Body of pancreas (tissue), 4 donors: Measurements from ENCODE around the gene HMX2. TPM values are rescaled to one million over a fixed set of nuclear protein-coding genes. Genes with fewer than 3 reads are reported as not detected.

Experiments
- ATAC-seq: fragments of 150-250 bp; one replicate; pipeline ENCODE4 v1.9.1; 2016
- DNase-seq, 4 donors: peaks; one replicate each; pipeline ENCODE4 v3.0.0-alpha.2; 2019
- H3K27ac ChIP-seq, 4 donors: fragments of 200-600 bp; sonication (generic); 1 replicate in 3 of 4; 2 replicates in 1 of 4; pipeline versions ENCODE4 v1.5.1 to v1.6.1; 2016 to 2019; ENCODE audit warnings: mild to moderate bottlenecking in 1 of 4, mixed read lengths in 1 of 4, moderate library complexity in 1 of 4
- H3K27me3 ChIP-seq, 2 donors: fragments of 200-600 bp; sonication (generic); one replicate each; pipeline ENCODE4 v1.6.0; 2016; ENCODE audit warnings: mild to moderate bottlenecking in 1 of 2
- H3K36me3 ChIP-seq, 2 donors: fragments of 200-600 bp; sonication (generic); replicated peaks in 1 of 2; 2 replicates each; pipeline ENCODE4 v1.5.1; 2016; ENCODE audit warnings: low read depth in 2 of 2; ENCODE audit not compliant: insufficient read depth in 1 of 2
- H3K4me1 ChIP-seq: fragments of 200-600 bp; sonication (generic); one replicate; pipeline ENCODE4 v1.6.0; 2016
- H3K4me3 ChIP-seq, 2 donors: fragments of 200-600 bp; sonication (generic); 1 replicate in 1 of 2; 2 replicates in 1 of 2; pipeline ENCODE4 v1.5.1; 2016 to 2019
- H3K9me3 ChIP-seq, 3 donors: fragments of 200-600 bp; sonication (generic); 1 replicate in 2 of 3; 2 replicates in 1 of 3; pipeline ENCODE4 v1.5.1; 2016
- POLR2A ChIP-seq, 3 donors: fragments of 450-650 bp; IDR thresholded peaks; one replicate each; pipeline ENCODE4 v1.6.1; 2016; ENCODE audit warnings: antibody characterized with exemption in 3 of 3, mild to moderate bottlenecking in 2 of 3
- WGBS, 2 donors: methylation state at CpG; one replicate each; pipeline ENCODE4 v1.1.5; 2017; 5-methylcytosine and 5-hydroxymethylcytosine counted together
- intact Hi-C: fragments of 100-400 bp; cut with DNase I; formaldehyde crosslinking; loops from one replicate; pipeline ENCODE4 v1.15.1; 2023
- total RNA-seq, 2 donors: library from RNA; depleted of rRNA; stranded (reverse); fragments of >200 nt; gene quantifications; one replicate each; pipeline ENCODE4 v1.1.0, GENCODE V29; 2016
- TF ChIP-seq, protein P1 (sequence below), 7 experiments: fragments of 450-650 bp in 4 of 7; fragments of 200-600 bp in 3 of 7; sonication (generic) in 3 of 7; IDR thresholded peaks; one replicate each; pipeline ENCODE4 v1.5.1; 2016 to 2019; ENCODE audit warnings: antibody characterized with exemption in 7 of 7

HMX2 gene, protein sequence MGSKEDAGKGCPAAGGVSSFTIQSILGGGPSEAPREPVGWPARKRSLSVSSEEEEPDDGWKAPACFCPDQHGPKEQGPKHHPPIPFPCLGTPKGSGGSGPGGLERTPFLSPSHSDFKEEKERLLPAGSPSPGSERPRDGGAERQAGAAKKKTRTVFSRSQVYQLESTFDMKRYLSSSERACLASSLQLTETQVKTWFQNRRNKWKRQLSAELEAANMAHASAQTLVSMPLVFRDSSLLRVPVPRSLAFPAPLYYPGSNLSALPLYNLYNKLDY
- total RNA-seq = not detected

DNA sequence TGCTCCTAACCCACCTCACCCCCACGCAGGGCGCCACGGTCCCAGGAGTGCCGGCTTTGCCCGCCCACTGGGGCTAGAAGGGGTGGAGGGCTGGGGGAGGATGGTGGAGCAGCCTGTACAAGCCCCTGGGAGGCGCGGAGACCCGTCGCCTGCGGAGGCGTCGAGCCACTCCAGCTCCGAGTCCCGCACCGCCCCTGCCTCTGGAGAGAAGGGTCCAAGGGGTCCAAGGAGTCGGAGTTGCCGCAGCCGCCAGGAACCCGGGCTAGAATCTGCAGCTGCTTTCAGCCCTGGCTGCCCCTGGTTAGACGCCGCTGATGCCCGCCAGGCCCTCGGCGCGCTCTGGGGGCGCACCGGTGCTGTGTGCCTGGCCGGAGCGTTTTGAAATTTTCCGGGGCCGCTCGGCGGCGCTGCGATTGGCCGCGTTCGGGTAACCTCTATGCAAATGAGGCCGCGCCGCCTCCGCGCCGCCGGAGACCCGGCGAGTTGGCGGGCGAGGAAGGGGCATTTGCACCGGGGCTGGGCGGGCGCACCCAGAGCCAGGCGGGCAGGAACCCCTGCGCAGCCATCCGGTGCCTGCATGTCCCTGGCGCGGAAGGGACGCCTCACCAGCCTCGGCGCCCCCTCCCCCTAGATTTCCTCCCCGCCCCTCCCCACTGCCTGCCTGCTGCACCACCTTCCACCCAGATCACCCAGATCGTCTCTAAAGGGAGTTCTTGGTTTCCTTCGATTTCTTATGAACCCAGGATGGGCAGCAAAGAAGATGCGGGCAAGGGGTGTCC, at the start of gene HMX2:
HMX2 (plus strand) TSS at position 502 of the 779 bp plus-strand sequence; CDS start at position 745, 243 bp downstream.
- peaks cover 51% of the 10 kb centered on the region for H3K4me1 ChIP-seq
- H3K36me3 ChIP-seq = no peaks in the 10 kb centered on the region
- no peak within 1 kb of the TSS for H3K4me3 ChIP-seq
- peaks cover 0 to 69% of the 10 kb centered on the region in 2 donors for H3K27me3 ChIP-seq
- TF ChIP-seq POLR2A (IDR thresholded peaks at IDR 0.05) = no peak
- TF ChIP-seq, protein P1, sequence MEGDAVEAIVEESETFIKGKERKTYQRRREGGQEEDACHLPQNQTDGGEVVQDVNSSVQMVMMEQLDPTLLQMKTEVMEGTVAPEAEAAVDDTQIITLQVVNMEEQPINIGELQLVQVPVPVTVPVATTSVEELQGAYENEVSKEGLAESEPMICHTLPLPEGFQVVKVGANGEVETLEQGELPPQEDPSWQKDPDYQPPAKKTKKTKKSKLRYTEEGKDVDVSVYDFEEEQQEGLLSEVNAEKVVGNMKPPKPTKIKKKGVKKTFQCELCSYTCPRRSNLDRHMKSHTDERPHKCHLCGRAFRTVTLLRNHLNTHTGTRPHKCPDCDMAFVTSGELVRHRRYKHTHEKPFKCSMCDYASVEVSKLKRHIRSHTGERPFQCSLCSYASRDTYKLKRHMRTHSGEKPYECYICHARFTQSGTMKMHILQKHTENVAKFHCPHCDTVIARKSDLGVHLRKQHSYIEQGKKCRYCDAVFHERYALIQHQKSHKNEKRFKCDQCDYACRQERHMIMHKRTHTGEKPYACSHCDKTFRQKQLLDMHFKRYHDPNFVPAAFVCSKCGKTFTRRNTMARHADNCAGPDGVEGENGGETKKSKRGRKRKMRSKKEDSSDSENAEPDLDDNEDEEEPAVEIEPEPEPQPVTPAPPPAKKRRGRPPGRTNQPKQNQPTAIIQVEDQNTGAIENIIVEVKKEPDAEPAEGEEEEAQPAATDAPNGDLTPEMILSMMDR (IDR thresholded peaks at IDR 0.05) = no peak
- ATAC-seq (no peak), DNase-seq (no peak)
- intact Hi-C loops = no loop called here
- no peak within 1 kb of the TSS for H3K27ac ChIP-seq
- 2% methylated on average over 6 to 64 of the region's 64 CpGs for WGBS, 2 donors
- H3K9me3 ChIP-seq = peaks cover 0 to 2% (median 0%) of the 10 kb centered on the region in 3 donors

DNA sequence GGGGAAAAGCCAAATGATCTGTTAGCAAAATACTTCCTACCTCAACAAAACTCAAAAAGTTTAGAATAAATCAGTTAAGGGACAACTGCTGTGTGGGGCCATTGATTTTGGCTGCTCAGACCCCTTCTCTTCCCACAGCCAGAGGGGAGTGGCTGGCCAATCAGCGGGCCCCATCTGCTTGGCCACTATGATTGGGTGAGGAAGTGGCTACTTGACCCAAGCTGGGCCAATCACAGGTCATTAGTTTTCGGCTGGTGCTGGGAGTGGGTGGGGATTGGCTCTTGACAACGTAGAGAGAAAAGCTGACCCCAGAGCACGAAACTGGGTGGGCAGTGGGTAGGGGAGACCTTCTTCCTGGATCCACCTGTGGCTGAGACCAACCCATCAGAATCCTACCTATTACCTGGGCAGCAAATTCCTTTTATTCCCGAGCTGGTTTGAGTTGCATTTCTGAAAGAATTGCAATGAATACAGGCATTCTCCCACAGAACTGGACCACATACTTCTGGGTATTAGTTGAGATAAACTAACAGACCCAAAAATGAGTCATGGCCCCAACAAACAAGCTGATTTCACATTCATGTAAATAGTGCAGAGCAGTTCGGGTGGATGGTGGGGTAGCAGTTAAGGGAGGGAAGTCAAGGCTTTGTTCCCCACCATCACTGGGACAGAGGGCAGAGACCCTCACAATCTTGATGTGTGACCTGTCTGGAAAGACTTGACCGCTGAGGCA, 47.7 kb upstream of the HMX2 start:
- no peak overlapping the region for H3K27ac ChIP-seq
- no peaks in the 10 kb centered on the region for H3K4me1 ChIP-seq
- TF ChIP-seq POLR2A (IDR thresholded peaks at IDR 0.05) = no peak
- TF ChIP-seq, protein P1 (IDR thresholded peaks at IDR 0.05) = no peak
- H3K4me3 ChIP-seq = no peak overlapping the region
- peaks cover 0 to 7% of the 10 kb centered on the region in 2 donors for H3K27me3 ChIP-seq
- H3K36me3 ChIP-seq = no peaks in the 10 kb centered on the region
- WGBS, 2 donors = 71 to 72% methylated on average over 7 of the region's 7 CpGs
- DNase-seq (no peak), ATAC-seq (no peak)
- intact Hi-C loops = no loop called here
- no peaks in the 10 kb centered on the region for H3K9me3 ChIP-seq

DNA sequence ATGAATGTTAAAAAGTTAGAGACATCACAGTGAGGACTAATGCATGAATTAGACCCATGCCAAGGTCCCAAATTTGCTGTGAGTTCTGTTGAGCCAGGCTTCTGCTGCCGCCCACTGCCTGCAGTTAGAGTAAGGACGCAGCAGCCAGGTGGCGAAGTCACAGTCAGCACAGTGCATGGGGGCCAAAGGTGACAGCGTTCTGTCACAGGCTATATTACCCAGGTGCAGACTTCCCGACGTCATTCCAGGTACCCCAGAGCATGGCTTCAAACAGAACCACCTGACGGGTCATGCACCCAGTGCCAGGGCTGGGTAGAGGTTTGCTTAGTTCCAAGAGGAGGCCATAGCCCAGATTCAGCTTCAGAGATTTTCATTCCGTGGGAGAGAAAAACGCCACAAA, 46.1 kb upstream of the HMX2 start:
- intact Hi-C loops = no loop called here
- TF ChIP-seq POLR2A (IDR thresholded peaks at IDR 0.05) = no peak
- TF ChIP-seq, protein P1 (IDR thresholded peaks at IDR 0.05) = peak in 1 of 7 experiments; percentile 8
- Histone ChIP-seq H3K27me3 (peaks cover 0 to under 1% of the 10 kb centered on the region in 2 donors), H3K27ac (no peak overlapping the region), H3K4me1 (no peaks in the 10 kb centered on the region), H3K9me3 (no peaks in the 10 kb centered on the region), H3K4me3 (no peak overlapping the region), H3K36me3 (no peaks in the 10 kb centered on the region)
- no peak for ATAC-seq
- WGBS, 2 donors = 22 to 27% methylated on average over 8 to 9 of the region's 9 CpGs
- DNase-seq = peak in 1 of 4 donors; percentile 11

GRCh38 chr10:123102673-123103072, 45.3 kb upstream of the HMX2 start:
- 59% methylated on average over 2 of the region's 2 CpGs; no CpG with 5 or more reads in 1 of the 2 donors for WGBS, 2 donors
- no peaks in the 10 kb centered on the region for H3K27me3 ChIP-seq
- intact Hi-C loops = no loop called here
- no peaks in the 10 kb centered on the region for H3K4me1 ChIP-seq
- H3K4me3 ChIP-seq = no peak overlapping the region
- DNase-seq (no peak), ATAC-seq (no peak)
- TF ChIP-seq POLR2A (IDR thresholded peaks at IDR 0.05) = no peak
- TF ChIP-seq, protein P1 (IDR thresholded peaks at IDR 0.05) = no peak
- no peaks in the 10 kb centered on the region for H3K36me3 ChIP-seq
- no peaks in the 10 kb centered on the region for H3K9me3 ChIP-seq
- no peak overlapping the region for H3K27ac ChIP-seq
